WTC11 (cell line): Measurements from ENCODE around the gene ZFPM1. TPM values are rescaled to one million over a fixed set of nuclear protein-coding genes. Genes with fewer than 3 reads are reported as not detected.

Experiments
- ATAC-seq: fragments of 200-7000 bp; cut with Tn5 transposase; 2 replicates; pipeline ENCODE4 v1.10.0; 2021; ENCODE audit warnings: mild to moderate bottlenecking, moderate library complexity
- CTCF ChIA-PET: fragments of 300-600 bp; sonication (Branson Sonifier 250); formaldehyde crosslinking; loops from one replicate; lab custom pipeline; 2021; ENCODE audit warnings: antibody characterized with exemption; lab: Charles Lee
- POLR2A ChIA-PET: fragments of 350-600 bp; sonication (Branson Sonifier 250); formaldehyde crosslinking; loops from one replicate; lab custom pipeline; 2021; ENCODE audit warnings: antibody characterized with exemption; lab: Charles Lee
- DNase-seq: peaks from one replicate; pipeline ENCODE4 v3.0.0; 2021; ENCODE audit warnings: low spot score
- H3K27ac Mint-ChIP-seq: 2 replicates; pipeline ENCODE4 v1.8.0; 2021; ENCODE audit warnings: mixed read lengths
- H3K27me3 Mint-ChIP-seq: 2 replicates; pipeline ENCODE4 v1.8.0; 2021; ENCODE audit warnings: low read depth, mild to moderate bottlenecking, moderate library complexity, mixed read lengths
- H3K36me3 Mint-ChIP-seq: 2 replicates; pipeline ENCODE4 v1.8.0; 2021; ENCODE audit warnings: mixed read lengths
- H3K4me1 Mint-ChIP-seq: 2 replicates; pipeline ENCODE4 v1.8.0; 2022; ENCODE audit warnings: mixed read lengths
- H3K4me3 Mint-ChIP-seq: 2 replicates; pipeline ENCODE4 v1.8.0; 2021; ENCODE audit warnings: mild to moderate bottlenecking, moderate library complexity, mixed read lengths
- H3K9me3 Mint-ChIP-seq: 2 replicates; pipeline ENCODE4 v1.8.0; 2021; ENCODE audit warnings: mixed read lengths
- CREB1 ChIP-seq: sonication (generic); formaldehyde crosslinking; IDR thresholded peaks from 2 replicates; pipeline ENCODE4 v1.8.0; 2023; ENCODE audit warnings: mild to moderate bottlenecking, missing genetic modification reagents
- EMX1 ChIP-seq: fragments of 250-450 bp; sonication (Bioruptor Pico); IDR thresholded peaks from 2 replicates; pipeline ENCODE4 v1.8.0; 2021; ENCODE audit warnings: mild to moderate bottlenecking
- GRHL2 ChIP-seq: fragments of 250-450 bp; sonication (Bioruptor Pico); IDR thresholded peaks from 2 replicates; pipeline ENCODE4 v1.8.0; 2022; ENCODE audit warnings: mild to moderate bottlenecking, moderate library complexity; ENCODE audit not compliant: insufficient replicate concordance, severe bottlenecking
- MAX ChIP-seq: sonication (generic); formaldehyde crosslinking; IDR thresholded peaks from 2 replicates; pipeline ENCODE4 v1.8.0; 2022; ENCODE audit warnings: mild to moderate bottlenecking, missing genetic modification reagents
- SMAD4 ChIP-seq: sonication (generic); formaldehyde crosslinking; IDR thresholded peaks from 2 replicates; pipeline ENCODE4 v1.8.0; 2022; ENCODE audit warnings: mild to moderate bottlenecking, missing genetic modification reagents
- SP1 ChIP-seq: sonication (generic); formaldehyde crosslinking; conservative IDR thresholded peaks from 2 replicates; pipeline ENCODE4 v1.8.1; 2022; ENCODE audit warnings: missing genetic modification reagents
- TEAD1 ChIP-seq: sonication (generic); formaldehyde crosslinking; IDR thresholded peaks from 2 replicates; pipeline ENCODE4 v1.8.0; 2022; ENCODE audit warnings: mild to moderate bottlenecking, missing genetic modification reagents
- ZBTB21 ChIP-seq: sonication (generic); formaldehyde crosslinking; IDR thresholded peaks from 2 replicates; pipeline ENCODE4 v1.8.1; 2023; ENCODE audit warnings: mild to moderate bottlenecking, missing genetic modification reagents, borderline replicate concordance
- ZNF219 ChIP-seq: sonication (generic); formaldehyde crosslinking; IDR thresholded peaks from 2 replicates; pipeline ENCODE4 v1.8.0; 2023; ENCODE audit warnings: missing genetic modification reagents, mild to moderate bottlenecking, borderline replicate concordance
- ZNF232 ChIP-seq: sonication (generic); formaldehyde crosslinking; IDR thresholded peaks from 2 replicates; pipeline ENCODE4 v1.8.0; 2022; ENCODE audit warnings: mild to moderate bottlenecking, missing genetic modification reagents
- total RNA-seq: library from RNA; stranded (reverse); gene quantifications from 3 replicates; pipeline ENCODE4 v1.2.3, GENCODE V29; 2021
- TF ChIP-seq, protein P1 (sequence below): sonication (generic); formaldehyde crosslinking; IDR thresholded peaks from 2 replicates; pipeline ENCODE4 v1.8.1; 2023; ENCODE audit warnings: mild to moderate bottlenecking, missing genetic modification reagents
- TF ChIP-seq, protein P2 (sequence below): sonication (generic); formaldehyde crosslinking; IDR thresholded peaks from 2 replicates; pipeline ENCODE4 v1.8.1; 2023; ENCODE audit warnings: mild to moderate bottlenecking, missing genetic modification reagents, moderate library complexity
- TF ChIP-seq, protein P3 (sequence below): sonication (generic); formaldehyde crosslinking; IDR thresholded peaks from 2 replicates; pipeline ENCODE4 v1.8.0; 2023; ENCODE audit warnings: missing genetic modification reagents
- TF ChIP-seq, protein P4 (sequence below): sonication (generic); formaldehyde crosslinking; IDR thresholded peaks from 2 replicates; pipeline ENCODE4 v1.8.1; 2022; ENCODE audit warnings: low read depth, mild to moderate bottlenecking, moderate library complexity, missing genetic modification reagents, borderline replicate concordance

The ZFPM1 gene
- total RNA-seq, 1 experiment from 2014 or later: 9.3 TPM

GRCh38 chr16:88533932-88534637 lies 81.0 kb downstream of the ZFPM1 start (continued):
- TF ChIP-seq, protein P1, sequence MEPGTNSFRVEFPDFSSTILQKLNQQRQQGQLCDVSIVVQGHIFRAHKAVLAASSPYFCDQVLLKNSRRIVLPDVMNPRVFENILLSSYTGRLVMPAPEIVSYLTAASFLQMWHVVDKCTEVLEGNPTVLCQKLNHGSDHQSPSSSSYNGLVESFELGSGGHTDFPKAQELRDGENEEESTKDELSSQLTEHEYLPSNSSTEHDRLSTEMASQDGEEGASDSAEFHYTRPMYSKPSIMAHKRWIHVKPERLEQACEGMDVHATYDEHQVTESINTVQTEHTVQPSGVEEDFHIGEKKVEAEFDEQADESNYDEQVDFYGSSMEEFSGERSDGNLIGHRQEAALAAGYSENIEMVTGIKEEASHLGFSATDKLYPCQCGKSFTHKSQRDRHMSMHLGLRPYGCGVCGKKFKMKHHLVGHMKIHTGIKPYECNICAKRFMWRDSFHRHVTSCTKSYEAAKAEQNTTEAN: 0 out of 2 replicates have a peak, but pooled peaks have one; percentile 15

GRCh38 chr16:88534638-88535190 lies 81.6 kb downstream of the ZFPM1 start:
- peaks cover 8% of the 10 kb centered on the region; the same call in 1 of the 2 replicates for H3K27me3 Mint-ChIP-seq
- H3K4me1 Mint-ChIP-seq: peaks cover 12% of the 10 kb centered on the region; the same call in 1 of the 2 replicates
- no peaks in the 10 kb centered on the region for H3K9me3 Mint-ChIP-seq
- ChIA-PET POLR2A (no interaction called here), CTCF (interaction anchor here (2.7 kb wide), 1 partner anchor 98 kb away, joined by 21 read pairs; no protein-coding TSS in a partner anchor)
- ATAC-seq (peak; percentile 2; the same call in 1 of the 2 replicates), DNase-seq (peak; percentile 61)
- TF ChIP-seq ZNF232 (CRISPR knock-in tag): no peak
- TF ChIP-seq SP1: no peak
- TF ChIP-seq, protein P2, sequence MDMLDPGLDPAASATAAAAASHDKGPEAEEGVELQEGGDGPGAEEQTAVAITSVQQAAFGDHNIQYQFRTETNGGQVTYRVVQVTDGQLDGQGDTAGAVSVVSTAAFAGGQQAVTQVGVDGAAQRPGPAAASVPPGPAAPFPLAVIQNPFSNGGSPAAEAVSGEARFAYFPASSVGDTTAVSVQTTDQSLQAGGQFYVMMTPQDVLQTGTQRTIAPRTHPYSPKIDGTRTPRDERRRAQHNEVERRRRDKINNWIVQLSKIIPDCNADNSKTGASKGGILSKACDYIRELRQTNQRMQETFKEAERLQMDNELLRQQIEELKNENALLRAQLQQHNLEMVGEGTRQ: no peak
- TF ChIP-seq EMX1 (CRISPR knock-in tag): no peak
- TF ChIP-seq, protein P3, sequence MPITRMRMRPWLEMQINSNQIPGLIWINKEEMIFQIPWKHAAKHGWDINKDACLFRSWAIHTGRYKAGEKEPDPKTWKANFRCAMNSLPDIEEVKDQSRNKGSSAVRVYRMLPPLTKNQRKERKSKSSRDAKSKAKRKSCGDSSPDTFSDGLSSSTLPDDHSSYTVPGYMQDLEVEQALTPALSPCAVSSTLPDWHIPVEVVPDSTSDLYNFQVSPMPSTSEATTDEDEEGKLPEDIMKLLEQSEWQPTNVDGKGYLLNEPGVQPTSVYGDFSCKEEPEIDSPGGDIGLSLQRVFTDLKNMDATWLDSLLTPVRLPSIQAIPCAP (CRISPR knock-in tag): no peak
- peak; percentile 59; the same call in 1 of the 2 replicates for TF ChIP-seq TEAD1 (CRISPR knock-in tag)
- TF ChIP-seq, protein P4, sequence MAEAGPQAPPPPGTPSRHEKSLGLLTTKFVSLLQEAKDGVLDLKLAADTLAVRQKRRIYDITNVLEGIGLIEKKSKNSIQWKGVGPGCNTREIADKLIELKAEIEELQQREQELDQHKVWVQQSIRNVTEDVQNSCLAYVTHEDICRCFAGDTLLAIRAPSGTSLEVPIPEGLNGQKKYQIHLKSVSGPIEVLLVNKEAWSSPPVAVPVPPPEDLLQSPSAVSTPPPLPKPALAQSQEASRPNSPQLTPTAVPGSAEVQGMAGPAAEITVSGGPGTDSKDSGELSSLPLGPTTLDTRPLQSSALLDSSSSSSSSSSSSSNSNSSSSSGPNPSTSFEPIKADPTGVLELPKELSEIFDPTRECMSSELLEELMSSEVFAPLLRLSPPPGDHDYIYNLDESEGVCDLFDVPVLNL: no peak
- TF ChIP-seq SMAD4 (CRISPR knock-in tag): no peak
- no peak for TF ChIP-seq GRHL2 (CRISPR knock-in tag)
- peak; percentile 38; the same call in 1 of the 2 replicates for TF ChIP-seq MAX
- TF ChIP-seq ZNF219 (CRISPR knock-in tag): no peak
- TF ChIP-seq CREB1 (CRISPR knock-in tag): no peak
- H3K4me3 Mint-ChIP-seq: peak overlapping the region; percentile 70
- no peak overlapping the region for H3K27ac Mint-ChIP-seq
- no peaks in the 10 kb centered on the region for H3K36me3 Mint-ChIP-seq

GRCh38 chr16:88535191-88535856 lies 82.2 kb downstream of the ZFPM1 start:
- Mint-ChIP-seq H3K27me3 (peaks cover 8% of the 10 kb centered on the region; the same call in 1 of the 2 replicates), H3K4me1 (peaks cover 12% of the 10 kb centered on the region; the same call in 1 of the 2 replicates), H3K27ac (no peak overlapping the region), H3K9me3 (no peaks in the 10 kb centered on the region), H3K4me3 (peak overlapping the region; percentile 70), H3K36me3 (no peaks in the 10 kb centered on the region)
- ChIA-PET POLR2A (no interaction called here), CTCF (interaction anchor here (1.4 kb wide), 1 partner anchor 98 kb away, joined by 7 read pairs; no protein-coding TSS in a partner anchor)
- DNase-seq (no peak), ATAC-seq (no peak)
- TF ChIP-seq TEAD1 (CRISPR knock-in tag) (0 out of 2 replicates have a peak, but pooled peaks have one; percentile 15), ZBTB21 (CRISPR knock-in tag) (no peak)
